ENCODE results near the gene SELP. TPM values are rescaled to one million over a fixed set of nuclear protein-coding genes. Genes with fewer than 3 reads are reported as not detected.
"Not testable (repeated sequence)": the region's sequence is repeated elsewhere in the genome, so short reads cannot be mapped to it uniquely, and the experiment has no call there.

The SELP gene
- total RNA-seq = 21.0 TPM

GRCh38 chr1:169630006-169630405 is at the start of gene SELP:
TSS of gene SELP (minus strand) at chr1:169630124. CDS start at chr1:169630074, 50 bp downstream.
- intact Hi-C loops (cut with DNase I) = no loop called here
- DNase-seq (ENCODE audit: low spot score) = no peak
- peak; percentile 46 for ATAC-seq

- intact Hi-C loops (cut with DNase I) = no loop called here
- ATAC-seq (no peak), DNase-seq (ENCODE audit: low spot score) (no peak)
Measured at GRCh38 chr1:169679692-169680091, 49.8 kb upstream of the SELP start.

- DNase-seq (ENCODE audit: low spot score) (no peak), ATAC-seq (no peak)
Measured at GRCh38 chr1:169676001-169676400, 46.1 kb upstream of the SELP start.

GRCh38 chr1:169670836-169671235 is 40.9 kb upstream of the SELP start:
- no peak for ATAC-seq
- DNase-seq (ENCODE audit: low spot score) = no peak
- intact Hi-C loops (cut with DNase I) = no loop called here

More at GRCh38 chr1:169676001-169676400, 46.1 kb upstream of the SELP start:
- intact Hi-C loops (cut with DNase I) = no loop called here

- ATAC-seq; intact Hi-C loops (cut with DNase I): not testable (repeated sequence)
Measured at GRCh38 chr1:169670244-169670643, 40.3 kb upstream of the SELP start.

GRCh38 chr1:169667699-169668596 is 38.0 kb upstream of the SELP start:
- ATAC-seq; DNase-seq (ENCODE audit: low spot score); intact Hi-C loops (cut with DNase I): not testable (repeated sequence)

More at GRCh38 chr1:169670244-169670643, 40.3 kb upstream of the SELP start:
- not testable (repeated sequence) for DNase-seq (ENCODE audit: low spot score)

GRCh38 chr1:169667227-169667639 is 37.3 kb upstream of the SELP start:
- DNase-seq (ENCODE audit: low spot score); ATAC-seq; intact Hi-C loops (cut with DNase I): not testable (repeated sequence)

- ATAC-seq; DNase-seq (ENCODE audit: low spot score); intact Hi-C loops (cut with DNase I): not testable (repeated sequence)
Measured at GRCh38 chr1:169662680-169663079, 32.8 kb upstream of the SELP start.

- ATAC-seq; intact Hi-C loops (cut with DNase I); DNase-seq (ENCODE audit: low spot score): not testable (repeated sequence)
Measured at GRCh38 chr1:169661066-169661465, 31.1 kb upstream of the SELP start.

GRCh38 chr1:169658777-169659176 is 28.9 kb upstream of the SELP start:
- ATAC-seq; intact Hi-C loops (cut with DNase I); DNase-seq (ENCODE audit: low spot score): not testable (repeated sequence)

- intact Hi-C loops (cut with DNase I) = no loop called here
- DNase-seq (ENCODE audit: low spot score) (no peak), ATAC-seq (no peak)
Measured at GRCh38 chr1:169653873-169654272, 23.9 kb upstream of the SELP start.

GRCh38 chr1:169651035-169651434 is 21.1 kb upstream of the SELP start:
- ATAC-seq = no peak
- intact Hi-C loops (cut with DNase I) = no loop called here

GRCh38 chr1:169650551-169650950 is 20.6 kb upstream of the SELP start:
- ATAC-seq = no peak
- no peak for DNase-seq (ENCODE audit: low spot score)
- intact Hi-C loops (cut with DNase I) = no loop called here

More at GRCh38 chr1:169651035-169651434, 21.1 kb upstream of the SELP start:
- no peak for DNase-seq (ENCODE audit: low spot score)

- intact Hi-C loops (cut with DNase I) = no loop called here
- no peak for ATAC-seq
- no peak for DNase-seq (ENCODE audit: low spot score)
Measured at GRCh38 chr1:169648709-169649108, 18.8 kb upstream of the SELP start.

- intact Hi-C loops (cut with DNase I) = no loop called here
- ATAC-seq (no peak), DNase-seq (ENCODE audit: low spot score) (no peak)
Measured at GRCh38 chr1:169648187-169648586, 18.3 kb upstream of the SELP start.

- no peak for ATAC-seq
- intact Hi-C loops (cut with DNase I) = no loop called here
- DNase-seq (ENCODE audit: low spot score) = no peak
Measured at GRCh38 chr1:169647512-169647911, 17.6 kb upstream of the SELP start.

- ATAC-seq = no peak
- intact Hi-C loops (cut with DNase I) = no loop called here
- no peak for DNase-seq (ENCODE audit: low spot score)
Measured at GRCh38 chr1:169644297-169644696, 14.4 kb upstream of the SELP start.

GRCh38 chr1:169634877-169635276 is 5.0 kb upstream of the SELP start:
- intact Hi-C loops (cut with DNase I) = no loop called here
- no peak for ATAC-seq
- no peak for DNase-seq (ENCODE audit: low spot score)

- DNase-seq (ENCODE audit: low spot score) (no peak), ATAC-seq (no peak)
- intact Hi-C loops (cut with DNase I) = no loop called here
Measured at GRCh38 chr1:169634145-169634544, 4.2 kb upstream of the SELP start.

- DNase-seq (ENCODE audit: low spot score) = no peak
- intact Hi-C loops (cut with DNase I) = no loop called here
- ATAC-seq = no peak
Measured at GRCh38 chr1:169631249-169631648, 1.3 kb upstream of the SELP start.

Measured in sciatic nerve (tissue), 2 donors.